LNCaP clone FGC (cell line): ENCODE results near the gene CATSPER4.
"Not testable (repeated sequence)": the region's sequence is repeated elsewhere in the genome, so short reads cannot be mapped to it uniquely, and the experiment has no call there.

ENCODE experiments used
- DNase-seq: peaks from one replicate; pipeline ENCODE4 v3.0.0-alpha.2; 2011; ENCODE audit warnings: low read depth
- H3K4me3 ChIP-seq: 2 replicates; pipeline ENCODE4 v1.5.1; 2011; ENCODE audit warnings: mild to moderate bottlenecking, low read depth, low read length, control low read depth
- TF ChIP-seq, protein P1 (sequence below): IDR thresholded peaks from 2 replicates; pipeline ENCODE4 v1.5.1; 2012; ENCODE audit warnings: mild to moderate bottlenecking; ENCODE audit not compliant: control insufficient read depth, insufficient read depth; ENCODE audit errors: extremely low read depth

CATSPER4 gene

DNA sequence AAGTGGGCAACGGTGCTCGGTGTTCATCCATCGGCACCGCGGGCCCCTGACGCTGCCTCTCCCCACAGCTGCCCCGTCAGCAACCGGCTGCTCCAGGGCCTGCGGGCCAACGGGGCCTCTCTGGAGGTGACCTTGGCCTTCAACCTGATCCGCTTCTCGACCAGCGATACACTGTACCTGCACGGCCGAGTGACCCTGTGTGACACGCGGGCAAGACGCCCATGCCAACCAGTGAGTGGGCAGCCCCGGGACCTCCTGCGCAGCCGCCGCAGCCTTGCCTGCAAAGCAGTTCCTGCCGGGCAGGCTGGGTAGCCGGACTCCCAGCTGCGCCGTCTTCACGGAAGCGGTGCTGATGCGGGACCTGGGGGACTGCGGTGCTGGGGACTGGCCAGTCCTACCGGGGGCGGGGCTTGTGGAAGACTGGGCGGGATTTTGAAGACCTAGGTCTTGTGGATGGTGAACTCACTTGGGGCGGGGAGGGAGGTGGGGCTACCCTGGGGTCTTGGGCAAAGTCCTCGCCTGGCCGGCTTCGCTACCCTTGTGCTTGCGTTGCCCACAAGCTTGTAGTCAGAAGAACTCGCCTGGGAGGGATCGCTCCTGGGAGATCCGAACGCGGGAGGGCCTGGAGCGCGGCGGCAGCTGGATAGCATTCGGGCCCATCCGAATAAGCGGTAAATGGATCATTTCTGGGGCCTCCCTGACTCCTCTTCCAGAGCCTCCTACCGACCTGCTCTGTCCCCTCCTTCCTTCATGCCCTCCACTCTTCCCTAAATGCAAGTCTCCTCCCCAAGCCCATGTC lies 34.8 kb downstream of the CATSPER4 start:
- TF ChIP-seq, protein P1, sequence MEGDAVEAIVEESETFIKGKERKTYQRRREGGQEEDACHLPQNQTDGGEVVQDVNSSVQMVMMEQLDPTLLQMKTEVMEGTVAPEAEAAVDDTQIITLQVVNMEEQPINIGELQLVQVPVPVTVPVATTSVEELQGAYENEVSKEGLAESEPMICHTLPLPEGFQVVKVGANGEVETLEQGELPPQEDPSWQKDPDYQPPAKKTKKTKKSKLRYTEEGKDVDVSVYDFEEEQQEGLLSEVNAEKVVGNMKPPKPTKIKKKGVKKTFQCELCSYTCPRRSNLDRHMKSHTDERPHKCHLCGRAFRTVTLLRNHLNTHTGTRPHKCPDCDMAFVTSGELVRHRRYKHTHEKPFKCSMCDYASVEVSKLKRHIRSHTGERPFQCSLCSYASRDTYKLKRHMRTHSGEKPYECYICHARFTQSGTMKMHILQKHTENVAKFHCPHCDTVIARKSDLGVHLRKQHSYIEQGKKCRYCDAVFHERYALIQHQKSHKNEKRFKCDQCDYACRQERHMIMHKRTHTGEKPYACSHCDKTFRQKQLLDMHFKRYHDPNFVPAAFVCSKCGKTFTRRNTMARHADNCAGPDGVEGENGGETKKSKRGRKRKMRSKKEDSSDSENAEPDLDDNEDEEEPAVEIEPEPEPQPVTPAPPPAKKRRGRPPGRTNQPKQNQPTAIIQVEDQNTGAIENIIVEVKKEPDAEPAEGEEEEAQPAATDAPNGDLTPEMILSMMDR: no peak
- no peak overlapping the region for H3K4me3 ChIP-seq
- no peak for DNase-seq

- not testable (repeated sequence) for DNase-seq, H3K4me3 ChIP-seq
These were observed 40.3 kb downstream of the CATSPER4 start for GRCh38 chr1:26230682-26231081.

GRCh38 chr1:26233903-26234643 lies 43.7 kb downstream of the CATSPER4 start, which contains the start of gene CEP85:
Gene CEP85, plus strand, starts transcription at chr1:26234200. Its CDS starts 5,584 bp downstream, at chr1:26239784.
- peak; percentile 80 for DNase-seq
- TF ChIP-seq, protein P1: peak; percentile 71
- H3K4me3 ChIP-seq: peak within 1 kb of the TSS; percentile 82

DNA sequence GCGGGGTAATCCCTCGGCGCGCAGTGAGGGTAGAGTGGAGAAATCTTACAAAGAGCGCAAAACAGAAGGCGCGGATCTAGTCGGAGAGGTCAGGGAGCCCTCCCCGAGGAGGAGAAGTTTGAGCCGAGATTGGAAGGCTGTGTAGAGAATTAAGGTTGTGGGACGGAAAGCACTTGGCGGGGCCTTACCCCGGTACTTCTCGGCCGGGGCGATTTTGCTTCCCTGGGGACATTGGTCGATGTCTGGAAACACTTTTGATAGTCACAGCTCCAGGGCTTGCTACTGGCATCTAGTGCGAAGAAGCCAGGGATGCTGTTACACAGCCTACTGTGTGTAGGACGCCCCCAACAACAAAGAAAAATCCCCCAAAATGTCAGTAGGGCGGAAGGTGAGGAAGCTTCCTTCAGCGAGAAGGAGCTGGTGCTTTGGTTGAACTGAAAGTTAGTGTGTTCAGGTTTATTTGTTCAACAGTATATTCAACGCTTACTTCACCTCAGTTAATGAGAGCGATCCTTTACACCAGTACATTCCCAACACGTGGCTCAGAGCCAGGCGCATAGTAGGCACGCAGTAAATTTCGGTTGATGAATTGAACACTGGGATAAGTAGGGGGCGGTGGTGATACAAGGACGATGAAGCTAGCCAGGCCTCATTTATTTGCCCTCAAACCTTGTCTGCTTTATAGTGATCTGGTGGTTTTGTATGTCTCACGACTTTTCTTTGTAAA lies 44.4 kb downstream of the CATSPER4 start:
- H3K4me3 ChIP-seq: peak overlapping the region; percentile 82
- DNase-seq: no peak
- TF ChIP-seq, protein P1: no peak

- H3K4me3 ChIP-seq: no peak overlapping the region
- TF ChIP-seq, protein P1: no peak
- DNase-seq: no peak
These were observed 47.0 kb downstream of the CATSPER4 start for GRCh38 chr1:26237230-26237966.

DNA sequence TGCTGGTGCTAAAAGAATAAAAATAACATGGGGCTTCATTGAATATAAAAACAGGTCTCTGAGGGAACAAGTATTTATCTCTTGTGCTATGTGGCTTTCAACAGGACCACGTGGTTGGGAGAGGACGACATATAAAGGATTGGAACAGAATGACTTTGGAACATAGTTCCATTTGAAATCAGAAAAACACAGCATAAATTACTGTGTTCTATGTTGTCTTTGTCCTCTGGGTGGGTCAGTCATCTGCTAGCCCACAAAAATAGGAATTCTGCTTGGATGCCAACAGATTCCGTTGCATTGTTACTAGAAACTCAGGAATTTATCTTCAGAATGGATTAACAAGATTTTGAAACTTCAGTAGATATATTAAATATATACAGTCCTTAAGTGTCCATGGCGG lies 49.5 kb downstream of the CATSPER4 start:
- no peak overlapping the region for H3K4me3 ChIP-seq
- TF ChIP-seq, protein P1: no peak
- no peak for DNase-seq
